Measurements from ENCODE around the gene CRYGD.

- TF ChIP-seq ZNF512 (CRISPR knock-in tag; IDR thresholded peaks at IDR 0.05; ENCODE audit: borderline replicate concordance): no peak
- TF ChIP-seq CTCF (IDR thresholded peaks at IDR 0.05): no peak
- no peak for TF ChIP-seq JUN (CRISPR knock-in tag; IDR thresholded peaks at IDR 0.05)
- TF ChIP-seq ZNF532 (CRISPR knock-in tag; IDR thresholded peaks at IDR 0.05; ENCODE audit: borderline replicate concordance): no peak
- TF ChIP-seq CBFB (CRISPR knock-in tag; IDR thresholded peaks at IDR 0.05; ENCODE audit: low read depth): no peak
- TF ChIP-seq HMGXB4 (CRISPR knock-in tag; IDR thresholded peaks at IDR 0.05): no peak
- no peak for TF ChIP-seq NFYB (CRISPR knock-in tag; conservative IDR thresholded peaks at IDR 0.05; ENCODE audit: low read depth)
- TF ChIP-seq AR (CRISPR knock-in tag; IDR thresholded peaks at IDR 0.05): no peak
- TF ChIP-seq HMGA2 (CRISPR knock-in tag; IDR thresholded peaks at IDR 0.05): no peak
- TF ChIP-seq SP1 (CRISPR knock-in tag; conservative IDR thresholded peaks at IDR 0.05): no peak
Measured at GRCh38 chr2:208083807-208084206, 40.5 kb downstream of the CRYGD start.
